Measurements from ENCODE around the gene PHKB.

GRCh38 chr16:47604306-47604705 lies 143.2 kb downstream of the PHKB start:
- TF ChIP-seq EZH2 (IDR thresholded peaks at IDR 0.05; ENCODE audit: insufficient read depth, poor library complexity, severe bottlenecking) (no peak), EZH2phosphoT487 (IDR thresholded peaks at IDR 0.05; ENCODE audit: insufficient read depth, low read depth) (no peak)

Data from GM23248 (cell line).